Gastroesophageal sphincter (tissue), 4 donors: Measurements from ENCODE around the gene STXBP1. TPM values are rescaled to one million over a fixed set of nuclear protein-coding genes. Genes with fewer than 3 reads are reported as not detected.

Experiments used
- ATAC-seq: fragments of 150-250 bp; one replicate; pipeline ENCODE4 v1.9.1; 2016; ENCODE audit warnings: mild to moderate bottlenecking, moderate library complexity
- H3K27ac ChIP-seq, 4 donors: fragments of 200-600 bp; sonication (generic) in 3 of 4; 1 replicate in 3 of 4; 2 replicates in 1 of 4; pipeline ENCODE4 v1.5.1; 2016 to 2019
- H3K27me3 ChIP-seq: fragments of 200-600 bp; sonication (generic); one replicate; pipeline ENCODE4 v1.5.1; 2019
- H3K36me3 ChIP-seq, 2 donors: fragments of 200-600 bp; sonication (generic); one replicate each; pipeline ENCODE4 v1.5.1; 2019; ENCODE audit warnings: control low read depth in 1 of 2
- H3K4me1 ChIP-seq, 3 donors: fragments of 200-600 bp; sonication (generic); 1 replicate in 2 of 3; 2 replicates in 1 of 3; pipeline ENCODE4 v1.5.1; 2016 to 2019; ENCODE audit warnings: control low read depth in 2 of 3
- H3K4me3 ChIP-seq, 2 donors: fragments of 200-600 bp; sonication (generic); one replicate each; pipeline ENCODE4 v1.5.1; 2019; ENCODE audit warnings: mild to moderate bottlenecking in 1 of 2, moderate library complexity in 1 of 2
- H3K9me3 ChIP-seq, 3 donors: fragments of 200-600 bp; sonication (generic); one replicate each; pipeline ENCODE4 v1.5.1; 2017 to 2019; ENCODE audit warnings: control low read depth in 2 of 3
- CTCF ChIP-seq, 4 experiments: fragments of 200-600 bp in 2 of 4; fragments of 450-650 bp in 2 of 4; sonication (generic) in 1 of 4; IDR thresholded peaks; one replicate each; pipeline ENCODE4 v1.5.1; 2017 to 2019; ENCODE audit warnings: antibody characterized with exemption in 4 of 4, mild to moderate bottlenecking in 2 of 4, moderate library complexity in 2 of 4
- EP300 ChIP-seq: sonication (generic); formaldehyde crosslinking; IDR thresholded peaks from one replicate; pipeline ENCODE4 v1.6.1; 2017; ENCODE audit warnings: antibody characterized with exemption, mild to moderate bottlenecking
- POLR2A ChIP-seq, 2 donors: fragments of 450-650 bp; IDR thresholded peaks; one replicate each; pipeline ENCODE4 v1.6.1; 2017; ENCODE audit warnings: antibody characterized with exemption in 2 of 2, mild to moderate bottlenecking in 2 of 2, moderate library complexity in 1 of 2
- POLR2AphosphoS5 ChIP-seq: sonication (generic); formaldehyde crosslinking; IDR thresholded peaks from one replicate; pipeline ENCODE4 v1.6.1; 2017; ENCODE audit warnings: antibody characterized with exemption
- WGBS, 2 donors: methylation state at CpG; one replicate each; pipeline ENCODE4 v1.1.5; 2018; ENCODE audit warnings: low coverage in 1 of 2; 5-methylcytosine and 5-hydroxymethylcytosine counted together
- total RNA-seq, 4 donors: library from RNA; depleted of rRNA; stranded (reverse); fragments of >200 nt; gene quantifications; one replicate each; pipeline ENCODE4 v1.1.0, GENCODE V29; 2016

Gene STXBP1
- total RNA-seq, 4 donors from 2014 or later: 25.7 to 47.0 (median 33.1) TPM

- peaks cover 0 to 78% (median 50%) of the 10 kb centered on the region in 3 donors for H3K4me1 ChIP-seq
- H3K36me3 ChIP-seq: peaks cover 0 to 8% of the 10 kb centered on the region in 2 donors
- WGBS, 2 donors: 29 to 40% methylated on average over 1 of the region's 11 CpGs
- ATAC-seq: no peak
- no peaks in the 10 kb centered on the region for H3K27me3 ChIP-seq
- TF ChIP-seq CTCF (IDR thresholded peaks at IDR 0.05) (no peak), POLR2AphosphoS5 (no peak), POLR2A (IDR thresholded peaks at IDR 0.05) (no peak), EP300 (no peak)
- peak overlapping the region; percentile 0 to 98 (median 96) for H3K27ac ChIP-seq
- peak overlapping the region; percentile 84 to 98 for H3K4me3 ChIP-seq
- no peaks in the 10 kb centered on the region for H3K9me3 ChIP-seq
Measured at GRCh38 chr9:127566351-127567001, 45.6 kb upstream of the STXBP1 start.

- Histone ChIP-seq H3K36me3 (peaks cover 0 to 8% of the 10 kb centered on the region in 2 donors), H3K4me3 (peak overlapping the region; percentile 84 to 98), H3K4me1 (peaks cover 0 to 72% (median 43%) of the 10 kb centered on the region in 3 donors), H3K27ac (peak overlapping the region; percentile 0 to 98 (median 96)), H3K9me3 (no peaks in the 10 kb centered on the region), H3K27me3 (no peaks in the 10 kb centered on the region)
- peak; percentile 41 for ATAC-seq
- TF ChIP-seq POLR2A (IDR thresholded peaks at IDR 0.05): no peak
- no peak for TF ChIP-seq EP300
- no peak for TF ChIP-seq CTCF (IDR thresholded peaks at IDR 0.05)
- TF ChIP-seq POLR2AphosphoS5: peak; percentile 16
- WGBS, 2 donors: 11% methylated on average over 3 of the region's 16 CpGs; no CpG with 5 or more reads in 1 of the 2 donors
Measured at GRCh38 chr9:127567035-127567729, 44.9 kb upstream of the STXBP1 start.

GRCh38 chr9:127567730-127568617, 44.1 kb upstream of the STXBP1 start:
- no peak for ATAC-seq
- peaks cover 0 to 71% (median 38%) of the 10 kb centered on the region in 3 donors for H3K4me1 ChIP-seq

GRCh38 chr9:127568618-127568970, 43.5 kb upstream of the STXBP1 start:
- Histone ChIP-seq H3K27ac (peak overlapping the region; percentile 45 to 98 (median 96)), H3K27me3 (no peaks in the 10 kb centered on the region), H3K4me1 (peaks cover 0 to 71% (median 34%) of the 10 kb centered on the region in 3 donors), H3K4me3 (peak overlapping the region; percentile 84 to 98), H3K9me3 (no peaks in the 10 kb centered on the region), H3K36me3 (peaks cover 0 to 8% of the 10 kb centered on the region in 2 donors)
- no peak for TF ChIP-seq EP300
- TF ChIP-seq CTCF (IDR thresholded peaks at IDR 0.05): peak in 1 of 4 experiments; percentile 14
- peak in 1 of 2 donors; percentile 55 for TF ChIP-seq POLR2A (IDR thresholded peaks at IDR 0.05)
- no peak for TF ChIP-seq POLR2AphosphoS5
- ATAC-seq: peak; percentile 6
- 0% methylated on average over 9 of the region's 50 CpGs; no CpG with 5 or more reads in 1 of the 2 donors for WGBS, 2 donors

More at GRCh38 chr9:127567730-127568617, 44.1 kb upstream of the STXBP1 start:
- Histone ChIP-seq H3K36me3 (peaks cover 0 to 8% of the 10 kb centered on the region in 2 donors), H3K27me3 (no peaks in the 10 kb centered on the region), H3K27ac (peak overlapping the region; percentile 45 to 98 (median 96)), H3K4me3 (peak overlapping the region; percentile 84 to 98), H3K9me3 (no peaks in the 10 kb centered on the region)
- no peak for TF ChIP-seq POLR2A (IDR thresholded peaks at IDR 0.05)
- TF ChIP-seq POLR2AphosphoS5: no peak
- TF ChIP-seq CTCF (IDR thresholded peaks at IDR 0.05): no peak
- TF ChIP-seq EP300: no peak
- WGBS, 2 donors: 0% methylated on average over 3 of the region's 36 CpGs; no CpG with 5 or more reads in 1 of the 2 donors
